HG03571 (cell line): ENCODE measurements around the gene TMEM88.

Source experiments
- ATAC-seq: cut with Tn5 transposase; IDR thresholded peaks from one replicate; pipeline ENCODE4 v1.9.1; 2021; ENCODE audit not compliant: unreplicated experiment

The TMEM88 gene

DNA sequence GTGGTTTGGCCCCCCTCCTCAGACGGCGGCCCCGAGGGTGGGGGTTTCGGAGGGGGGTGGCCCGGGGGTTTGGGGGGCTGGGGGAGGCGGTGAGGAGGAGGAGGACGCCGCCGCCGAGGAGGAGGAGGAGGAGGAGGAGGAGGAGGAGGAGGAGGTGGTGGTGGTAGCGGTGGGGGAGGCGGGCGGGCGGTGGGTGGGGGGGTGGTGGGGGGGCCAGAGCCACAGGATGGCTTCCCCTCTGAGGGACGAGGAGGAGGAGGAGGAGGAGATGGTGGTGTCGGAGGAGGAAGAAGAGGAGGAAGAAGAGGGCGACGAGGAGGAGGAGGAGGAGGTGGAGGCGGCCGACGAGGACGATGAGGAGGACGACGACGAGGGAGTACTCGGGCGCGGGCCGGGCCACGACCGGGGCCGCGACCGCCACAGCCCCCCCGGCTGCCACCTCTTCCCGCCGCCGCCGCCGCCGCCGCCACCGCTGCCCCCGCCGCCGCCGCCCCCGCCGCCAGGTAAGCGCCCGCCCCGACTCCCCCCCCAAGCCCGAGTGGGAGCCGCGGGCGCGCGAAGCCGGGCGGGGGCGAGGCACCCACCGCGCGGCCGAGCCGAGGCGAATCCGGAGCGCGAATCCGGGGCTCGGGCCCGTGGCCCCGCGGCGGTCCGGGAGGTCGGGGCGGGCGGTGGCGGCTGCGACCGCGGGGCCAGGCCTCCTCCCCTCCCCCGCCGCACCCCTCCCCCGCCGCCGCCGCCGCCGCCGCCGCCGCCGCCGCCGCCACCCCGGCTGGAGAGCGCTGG lies 29.9 kb downstream of the TMEM88 start:
- ATAC-seq, result no peak

- ATAC-seq, result no peak
These were observed 30.7 kb downstream of the TMEM88 start for GRCh38 chr17:7885367-7886226.

DNA sequence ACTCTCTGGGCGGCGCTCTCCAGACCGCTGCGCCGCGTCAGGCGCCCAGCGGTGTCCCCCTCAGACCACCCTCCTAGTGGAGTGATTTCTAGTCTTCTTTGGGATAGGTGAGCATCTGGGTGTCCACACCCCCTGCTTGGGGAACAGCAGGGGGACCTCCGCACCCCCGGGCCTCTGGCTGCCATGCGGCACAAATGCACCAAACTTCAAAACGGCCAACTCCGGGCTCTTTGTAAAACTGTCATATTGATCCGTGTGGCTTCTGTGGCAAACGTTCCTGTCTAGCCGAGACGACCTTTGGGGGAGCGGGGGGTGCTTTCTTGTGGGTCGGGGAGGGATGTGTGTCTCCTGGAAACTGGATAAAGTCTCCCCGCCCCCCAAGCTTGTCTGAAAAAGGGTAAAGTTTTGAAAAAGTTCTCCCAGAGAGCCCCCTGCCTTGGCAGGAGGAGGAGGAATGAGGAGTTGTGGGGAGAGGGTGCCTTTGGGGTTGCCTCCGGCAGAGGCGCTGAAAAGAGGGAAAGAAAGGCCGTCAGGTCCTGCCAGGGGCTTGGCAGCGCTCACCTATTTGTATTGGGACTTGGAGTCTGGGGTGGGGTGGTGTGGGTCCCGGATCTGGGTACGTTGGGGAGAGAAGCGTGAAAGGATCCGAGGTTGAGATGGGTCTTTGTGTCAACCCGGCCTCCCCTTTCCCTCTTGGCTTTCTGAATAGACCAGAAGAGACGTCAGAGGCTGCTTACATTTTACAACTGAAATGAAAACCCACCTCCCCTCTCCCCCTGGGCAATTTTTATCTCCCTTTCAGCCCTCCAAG lies 31.6 kb downstream of the TMEM88 start:
- ATAC-seq, result no peak

GRCh38 chr17:7887038-7887481 lies 32.2 kb downstream of the TMEM88 start:
- ATAC-seq, result no peak

DNA sequence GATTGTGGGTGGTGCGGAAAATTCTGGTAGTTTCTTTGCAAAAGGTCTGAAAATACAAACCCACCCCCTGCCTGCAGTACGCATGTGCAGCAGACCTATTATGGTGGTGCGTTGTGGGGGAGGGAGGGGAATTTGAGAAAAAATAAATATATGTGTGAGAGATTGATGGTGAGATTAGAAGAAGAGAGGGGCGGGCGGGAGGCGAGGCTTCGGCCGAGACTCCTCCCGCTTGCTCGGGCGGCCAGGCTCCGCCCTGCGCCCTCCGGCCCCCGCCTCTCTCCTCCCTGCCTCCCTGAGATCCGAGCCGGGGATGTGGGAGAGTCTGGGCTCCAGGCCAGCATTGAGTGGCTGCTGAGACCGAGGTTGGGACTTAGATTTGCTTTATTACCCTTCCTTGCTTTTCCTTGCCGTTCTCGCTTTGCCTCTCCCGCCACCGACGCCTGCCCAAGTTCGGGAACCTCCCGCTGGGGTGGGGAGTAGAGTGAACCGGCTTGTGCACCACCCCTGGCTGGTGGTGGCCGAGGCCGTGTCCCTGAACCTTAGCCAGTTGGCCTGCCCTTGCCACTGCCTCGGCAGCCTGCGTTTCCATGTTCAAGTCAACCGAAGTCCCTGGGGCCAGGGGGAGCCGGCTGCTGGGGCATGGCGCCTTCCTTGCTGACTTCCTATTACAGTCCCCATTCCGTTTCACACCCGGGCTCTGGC lies 32.8 kb downstream of the TMEM88 start:
- ATAC-seq, result peak; percentile 53

DNA sequence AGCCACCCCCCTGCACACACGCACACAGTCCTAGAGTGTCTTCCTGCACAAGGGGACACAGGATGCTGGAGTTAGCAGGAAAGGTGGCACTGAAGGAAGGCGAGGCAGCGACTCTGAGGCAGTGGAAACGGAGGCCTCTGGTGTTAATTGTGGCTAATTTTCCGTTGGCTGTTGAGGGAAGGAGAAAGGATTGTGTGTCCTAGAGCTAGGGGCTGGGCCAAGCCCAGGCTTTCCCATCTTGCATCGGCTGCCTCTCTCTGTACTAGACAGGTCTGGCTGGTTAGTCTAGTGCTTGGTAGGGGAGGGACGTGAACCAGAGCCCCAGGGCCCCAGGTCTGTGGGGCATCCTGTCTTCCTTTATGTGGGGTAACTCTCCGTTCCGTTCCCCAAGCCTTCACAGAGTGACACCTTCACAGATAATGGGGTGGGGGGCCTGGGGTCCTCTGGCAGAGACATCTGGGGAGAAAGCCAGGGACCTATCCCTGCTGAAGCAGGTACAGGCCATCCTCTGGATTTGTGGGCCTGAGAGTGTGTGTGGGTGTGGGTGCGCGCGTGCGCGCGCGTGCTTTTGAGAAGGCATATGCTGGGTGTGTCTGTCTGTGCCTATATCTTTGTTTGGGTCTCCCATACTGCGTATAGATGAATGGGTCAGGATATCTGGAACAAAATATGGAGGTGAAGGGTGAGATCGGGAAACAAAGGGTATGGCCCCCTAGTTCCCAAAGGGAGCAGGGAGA lies 33.5 kb downstream of the TMEM88 start, which contains the start of gene CHD3:
Gene CHD3, plus strand, starts transcription at position 606 of the 737 bp plus-strand sequence. CDS start 212 bp downstream, outside the sequence.
- no peak for ATAC-seq

- no peak for ATAC-seq
These were observed 34.5 kb downstream of the TMEM88 start for GRCh38 chr17:7889166-7889955.

GRCh38 chr17:7893187-7893880 lies 38.5 kb downstream of the TMEM88 start:
- ATAC-seq, result no peak

DNA sequence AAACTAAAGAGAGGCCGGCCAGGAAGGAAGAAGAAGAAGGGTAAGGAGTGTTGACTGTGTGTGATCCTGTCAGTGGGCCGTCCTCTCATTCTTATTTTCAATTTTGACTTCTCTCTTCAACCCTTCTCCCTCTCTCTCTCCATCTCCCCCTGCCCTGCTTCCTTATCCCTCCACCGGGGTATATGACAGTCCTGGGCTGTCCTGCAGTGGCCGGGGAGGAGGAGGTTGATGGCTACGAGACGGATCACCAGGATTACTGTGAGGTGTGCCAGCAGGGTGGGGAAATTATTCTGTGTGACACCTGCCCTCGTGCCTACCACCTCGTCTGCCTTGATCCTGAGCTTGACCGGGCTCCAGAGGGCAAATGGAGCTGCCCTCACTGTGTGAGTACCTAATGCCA lies 39.4 kb downstream of the TMEM88 start:
- no peak for ATAC-seq

GRCh38 chr17:7894866-7895265 lies 40.0 kb downstream of the TMEM88 start:
- no peak for ATAC-seq

DNA sequence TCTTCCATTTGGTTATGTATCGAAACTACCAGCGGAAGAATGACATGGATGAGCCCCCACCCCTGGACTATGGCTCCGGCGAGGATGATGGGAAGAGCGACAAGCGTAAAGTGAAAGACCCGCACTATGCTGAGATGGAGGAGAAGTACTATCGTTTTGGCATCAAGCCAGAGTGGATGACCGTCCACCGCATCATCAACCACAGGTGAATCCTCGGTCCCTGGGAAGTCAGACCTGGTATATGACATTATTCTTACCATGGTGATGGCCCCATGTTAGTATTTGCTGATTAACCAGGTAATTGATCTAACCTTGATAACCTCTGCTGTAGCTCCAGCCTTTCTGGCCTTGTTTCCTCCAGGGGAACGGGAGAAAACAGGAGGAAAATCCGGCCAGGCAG lies 42.2 kb downstream of the TMEM88 start:
- ATAC-seq, result no peak

DNA sequence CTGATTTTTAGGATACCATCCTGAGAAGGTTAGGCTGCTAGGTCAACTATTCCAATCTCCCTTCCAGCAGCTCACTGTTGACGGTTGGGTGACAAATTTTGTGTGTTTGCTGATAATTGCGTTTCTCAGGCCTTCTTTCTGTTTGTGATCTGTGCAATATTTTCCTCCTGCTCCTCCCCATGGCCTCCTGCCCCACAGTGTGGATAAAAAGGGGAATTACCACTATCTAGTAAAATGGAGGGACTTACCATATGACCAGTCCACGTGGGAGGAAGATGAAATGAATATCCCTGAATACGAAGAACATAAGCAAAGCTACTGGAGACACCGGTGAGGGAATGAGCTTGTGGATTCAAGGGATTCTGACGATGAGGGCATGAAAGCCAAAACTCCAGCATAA lies 42.9 kb downstream of the TMEM88 start:
- no peak for ATAC-seq

GRCh38 chr17:7903154-7904103 lies 48.6 kb downstream of the TMEM88 start:
- no peak for ATAC-seq
